ENCODE results near the gene EGLN3.

EGLN3 gene

GRCh38 chr14:33925946-33926345 lies 24.9 kb downstream of the EGLN3 start:
- no peak for DNase-seq (ENCODE audit: low read depth)
- TF ChIP-seq CTCF (conservative IDR thresholded peaks at IDR 0.05; ENCODE audit: low read depth, low read length) = no peak

DNA sequence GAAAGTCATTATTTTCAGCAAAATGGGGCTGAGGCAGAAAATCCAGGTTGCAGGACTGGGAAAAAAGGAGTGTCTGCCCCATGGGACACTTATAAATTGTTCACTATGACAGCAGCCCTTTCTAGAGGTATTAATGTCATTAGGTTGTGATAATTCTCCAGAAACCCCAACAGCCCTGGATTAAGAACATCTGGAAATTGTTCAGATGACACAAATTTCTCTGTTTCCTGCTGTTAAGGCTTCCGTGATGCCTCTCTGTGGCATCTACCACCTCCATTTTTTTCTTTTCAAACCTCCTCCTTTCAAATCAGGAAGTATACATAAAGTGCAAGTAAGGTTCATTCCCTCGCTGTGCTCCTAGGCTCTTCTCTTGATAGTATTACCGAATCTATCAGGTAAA lies 25.6 kb downstream of the EGLN3 start:
- no peak for TF ChIP-seq CTCF (conservative IDR thresholded peaks at IDR 0.05; ENCODE audit: low read depth, low read length)
- H3K4me3 ChIP-seq (ENCODE audit: low read depth, low read length) = no peak overlapping the region
- DNase-seq (ENCODE audit: low read depth) = no peak

More at GRCh38 chr14:33925946-33926345, 24.9 kb downstream of the EGLN3 start:
- H3K4me3 ChIP-seq (ENCODE audit: low read depth, low read length) = no peak overlapping the region

- TF ChIP-seq CTCF (conservative IDR thresholded peaks at IDR 0.05; ENCODE audit: low read depth, low read length) = no peak
- no peak overlapping the region for H3K4me3 ChIP-seq (ENCODE audit: low read depth, low read length)
- DNase-seq (ENCODE audit: low read depth) = no peak
These were observed 26.2 kb downstream of the EGLN3 start for GRCh38 chr14:33924566-33925100.

- H3K4me3 ChIP-seq (ENCODE audit: low read depth, low read length) = no peak overlapping the region
- TF ChIP-seq CTCF (conservative IDR thresholded peaks at IDR 0.05; ENCODE audit: low read depth, low read length) = no peak
- DNase-seq (ENCODE audit: low read depth) = no peak
These were observed 28.7 kb downstream of the EGLN3 start for GRCh38 chr14:33922125-33922524.

DNA sequence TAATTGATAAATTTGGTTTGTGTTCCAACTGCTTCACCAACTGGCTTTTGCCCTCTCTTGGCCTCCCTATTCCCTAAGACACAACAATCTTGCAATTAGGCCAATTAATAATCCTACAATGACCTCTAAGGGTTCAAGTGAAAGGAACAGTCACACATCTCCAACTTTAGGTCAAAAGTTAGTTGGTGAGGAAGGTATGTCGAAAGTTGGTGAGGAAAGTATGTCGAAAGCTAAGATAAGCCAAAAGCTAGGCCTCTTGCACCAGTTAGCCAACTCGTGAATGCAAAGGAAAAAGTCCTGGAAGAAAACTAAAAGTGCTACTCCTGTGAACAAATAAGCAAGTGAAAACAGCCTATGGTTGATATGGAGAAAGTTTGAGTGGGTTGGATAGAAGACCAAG lies 32.6 kb downstream of the EGLN3 start:
- no peak overlapping the region for H3K4me3 ChIP-seq (ENCODE audit: low read depth, low read length)
- DNase-seq (ENCODE audit: low read depth) = no peak
- no peak for TF ChIP-seq CTCF (conservative IDR thresholded peaks at IDR 0.05; ENCODE audit: low read depth, low read length)

DNA sequence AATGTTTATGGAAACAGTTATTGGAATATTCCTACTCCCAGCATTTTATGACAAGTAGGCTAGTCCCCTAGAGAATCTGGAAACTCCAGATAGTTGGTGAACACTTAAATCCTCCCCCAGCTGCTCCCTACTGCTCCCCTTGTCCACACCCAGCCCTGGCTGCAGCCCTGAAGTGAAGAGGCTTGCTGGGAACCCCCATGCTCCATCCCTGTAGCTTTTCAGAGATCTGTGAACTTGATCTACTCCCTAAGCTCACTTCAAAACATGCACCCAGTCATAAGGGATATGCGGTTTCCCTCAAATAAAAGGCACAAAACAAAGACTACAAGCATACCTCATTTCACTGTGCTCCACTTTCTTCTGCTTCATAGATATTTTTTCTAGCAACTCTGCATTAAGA lies 33.2 kb downstream of the EGLN3 start:
- H3K4me3 ChIP-seq (ENCODE audit: low read depth, low read length) = no peak overlapping the region
- no peak for DNase-seq (ENCODE audit: low read depth)
- no peak for TF ChIP-seq CTCF (conservative IDR thresholded peaks at IDR 0.05; ENCODE audit: low read depth, low read length)

Measured in choroid plexus epithelial cell (primary cell).